Loucy (cell line): ENCODE data around the gene MINDY4.

Experiments used
- H2AFZ ChIP-seq: fragments of 200-600 bp; sonication (generic); 2 replicates; pipeline ENCODE4 v1.6.0; 2016; ENCODE audit warnings: antibody characterized with exemption, mild to moderate bottlenecking, low read length, moderate library complexity
- H3F3A ChIP-seq: fragments of 200-600 bp; 2 replicates; pipeline ENCODE4 v1.6.0; 2016; ENCODE audit warnings: antibody characterized with exemption, low read depth, mild to moderate bottlenecking
- H3K27me3 ChIP-seq: fragments of 200-600 bp; sonication (generic); 2 replicates; pipeline ENCODE4 v1.6.1; 2014; ENCODE audit warnings: low read length, mild to moderate bottlenecking; ENCODE audit not compliant: insufficient read depth, poor library complexity, severe bottlenecking
- H3K36me3 ChIP-seq: fragments of 200-600 bp; sonication (generic); 2 replicates; pipeline ENCODE4 v1.6.1; 2016; ENCODE audit warnings: low read length; ENCODE audit not compliant: insufficient read depth
- H3K4me1 ChIP-seq: fragments of 200-600 bp; sonication (generic); 2 replicates; pipeline ENCODE4 v1.5.1; 2014; ENCODE audit warnings: low read length, mild to moderate bottlenecking; ENCODE audit not compliant: insufficient read depth, poor library complexity, severe bottlenecking
- H3K4me2 ChIP-seq: fragments of 200-600 bp; sonication (generic); 2 replicates; pipeline ENCODE4 v1.6.0; 2014; ENCODE audit warnings: antibody characterized with exemption, low read length, low read depth, mild to moderate bottlenecking; ENCODE audit not compliant: poor library complexity, severe bottlenecking
- H3K4me3 ChIP-seq: fragments of 200-600 bp; sonication (generic); 2 replicates; pipeline ENCODE4 v1.5.1; 2014; ENCODE audit warnings: low read length, mild to moderate bottlenecking, mixed read lengths; ENCODE audit not compliant: poor library complexity, severe bottlenecking
- H3K79me2 ChIP-seq: fragments of 200-600 bp; sonication (generic); 2 replicates; pipeline ENCODE4 v1.6.1; 2014; ENCODE audit warnings: low read length; ENCODE audit not compliant: insufficient read depth
- H3K9ac ChIP-seq: fragments of 200-600 bp; sonication (generic); 2 replicates; pipeline ENCODE4 v1.6.0; 2014; ENCODE audit warnings: mild to moderate bottlenecking, low read depth, low read length, moderate library complexity; ENCODE audit not compliant: poor library complexity, severe bottlenecking
- H3K9me2 ChIP-seq: fragments of 200-600 bp; sonication (generic); replicated peaks from 2 replicates; pipeline ENCODE4 v1.6.1; 2016; ENCODE audit warnings: low read depth, low read length, mixed read lengths
- H3K9me3 ChIP-seq: fragments of 200-600 bp; sonication (generic); 2 replicates; pipeline ENCODE4 v1.6.1; 2014; ENCODE audit warnings: mild to moderate bottlenecking, antibody characterized with exemption, low read length, low read depth; ENCODE audit not compliant: insufficient read depth
- H4K20me1 ChIP-seq: fragments of 200-600 bp; sonication (generic); 2 replicates; pipeline ENCODE4 v1.6.0; 2014; ENCODE audit warnings: antibody characterized with exemption, low read length, mild to moderate bottlenecking; ENCODE audit not compliant: insufficient read depth, poor library complexity, severe bottlenecking
- EZH2phosphoT487 ChIP-seq: fragments of 200-600 bp; IDR thresholded peaks from 2 replicates; pipeline ENCODE4 v1.6.1; 2018; ENCODE audit warnings: antibody characterized with exemption, mild to moderate bottlenecking, moderate library complexity, borderline replicate concordance
- TF ChIP-seq, protein P1 (sequence below): fragments of 200-600 bp; sonication (generic); conservative IDR thresholded peaks from 2 replicates; pipeline ENCODE4 v1.5.1; 2014; ENCODE audit warnings: mild to moderate bottlenecking, antibody characterized with exemption, low read length

Gene MINDY4

DNA sequence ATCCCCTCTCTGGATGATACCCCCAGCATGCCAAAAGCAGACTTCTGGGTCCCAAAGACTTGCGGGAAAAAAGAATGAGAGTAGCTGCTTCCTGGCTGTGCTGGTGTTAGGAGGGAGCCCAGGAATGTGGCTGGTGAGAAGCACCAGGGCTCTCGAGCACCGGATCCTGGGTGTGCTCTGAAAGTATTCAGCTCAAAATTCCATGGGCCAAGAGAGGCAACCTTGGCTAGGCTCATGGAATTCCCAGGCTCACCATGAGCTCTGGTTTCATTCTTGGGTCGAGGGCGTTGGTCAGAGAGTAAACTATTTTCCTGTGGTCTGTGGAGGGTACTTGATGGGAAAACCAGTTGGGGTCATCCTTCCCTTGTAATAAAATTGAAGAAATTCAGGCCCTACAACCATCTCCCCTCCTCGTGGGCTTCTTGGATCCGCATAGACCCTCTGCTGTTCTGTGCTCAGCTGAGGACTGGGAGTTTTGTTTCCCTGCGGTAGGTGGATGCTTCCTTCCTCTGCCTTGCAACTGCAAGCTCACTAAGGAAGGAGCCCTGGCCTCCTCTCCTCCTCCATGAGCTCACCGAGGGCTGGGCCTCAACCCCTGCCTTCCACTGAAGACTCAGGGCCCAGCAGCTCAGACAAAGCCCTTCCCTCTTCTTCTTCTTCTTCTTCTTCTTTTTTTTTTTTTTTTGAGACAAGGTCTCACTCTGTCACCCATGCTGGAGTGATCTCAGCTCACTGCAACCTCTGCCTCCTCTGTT, 106.0 kb downstream of the MINDY4 start:
- Histone ChIP-seq H3K9ac (no peak overlapping the region), H2AFZ (no peak overlapping the region), H3K9me2 (no peaks in the 10 kb centered on the region), H3K36me3 (no peaks in the 10 kb centered on the region), H3K79me2 (no peaks in the 10 kb centered on the region), H3K9me3 (no peaks in the 10 kb centered on the region), H3K4me1 (no peaks in the 10 kb centered on the region), H3K4me3 (no peak overlapping the region), H3F3A (no peaks in the 10 kb centered on the region), H3K27me3 (no peaks in the 10 kb centered on the region), H4K20me1 (no peaks in the 10 kb centered on the region), H3K4me2 (no peak overlapping the region)
- TF ChIP-seq, protein P1, sequence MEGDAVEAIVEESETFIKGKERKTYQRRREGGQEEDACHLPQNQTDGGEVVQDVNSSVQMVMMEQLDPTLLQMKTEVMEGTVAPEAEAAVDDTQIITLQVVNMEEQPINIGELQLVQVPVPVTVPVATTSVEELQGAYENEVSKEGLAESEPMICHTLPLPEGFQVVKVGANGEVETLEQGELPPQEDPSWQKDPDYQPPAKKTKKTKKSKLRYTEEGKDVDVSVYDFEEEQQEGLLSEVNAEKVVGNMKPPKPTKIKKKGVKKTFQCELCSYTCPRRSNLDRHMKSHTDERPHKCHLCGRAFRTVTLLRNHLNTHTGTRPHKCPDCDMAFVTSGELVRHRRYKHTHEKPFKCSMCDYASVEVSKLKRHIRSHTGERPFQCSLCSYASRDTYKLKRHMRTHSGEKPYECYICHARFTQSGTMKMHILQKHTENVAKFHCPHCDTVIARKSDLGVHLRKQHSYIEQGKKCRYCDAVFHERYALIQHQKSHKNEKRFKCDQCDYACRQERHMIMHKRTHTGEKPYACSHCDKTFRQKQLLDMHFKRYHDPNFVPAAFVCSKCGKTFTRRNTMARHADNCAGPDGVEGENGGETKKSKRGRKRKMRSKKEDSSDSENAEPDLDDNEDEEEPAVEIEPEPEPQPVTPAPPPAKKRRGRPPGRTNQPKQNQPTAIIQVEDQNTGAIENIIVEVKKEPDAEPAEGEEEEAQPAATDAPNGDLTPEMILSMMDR, result no peak
- no peak for TF ChIP-seq EZH2phosphoT487

DNA sequence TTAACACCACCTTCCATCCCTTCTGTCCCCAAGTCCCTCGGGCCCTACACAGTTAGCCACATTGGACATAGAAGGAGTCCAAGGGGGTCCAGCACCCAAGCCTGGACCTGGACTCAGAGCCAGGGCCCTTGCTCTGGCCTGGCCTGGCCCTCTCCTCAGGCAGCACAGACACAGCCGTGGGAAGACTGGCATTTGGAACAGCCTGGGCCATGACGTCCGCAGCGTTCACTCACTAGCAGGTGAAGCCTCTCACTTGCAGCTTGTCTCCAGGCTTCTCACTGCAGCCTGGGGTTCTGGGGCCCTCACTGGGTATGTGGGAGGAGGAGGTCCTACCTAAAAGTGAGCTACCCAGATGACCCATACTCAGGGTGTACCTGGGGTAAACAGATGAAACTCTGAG, 106.8 kb downstream of the MINDY4 start:
- H3K27me3 ChIP-seq, result no peaks in the 10 kb centered on the region
- H3F3A ChIP-seq, result no peaks in the 10 kb centered on the region
- no peak overlapping the region for H3K4me3 ChIP-seq
- TF ChIP-seq, protein P1, result no peak
- no peaks in the 10 kb centered on the region for H4K20me1 ChIP-seq
- H2AFZ ChIP-seq, result no peak overlapping the region
- no peak overlapping the region for H3K9ac ChIP-seq
- H3K9me2 ChIP-seq, result no peaks in the 10 kb centered on the region
- no peaks in the 10 kb centered on the region for H3K9me3 ChIP-seq
- no peaks in the 10 kb centered on the region for H3K79me2 ChIP-seq
- H3K4me2 ChIP-seq, result no peak overlapping the region
- no peaks in the 10 kb centered on the region for H3K36me3 ChIP-seq
- H3K4me1 ChIP-seq, result no peaks in the 10 kb centered on the region

DNA sequence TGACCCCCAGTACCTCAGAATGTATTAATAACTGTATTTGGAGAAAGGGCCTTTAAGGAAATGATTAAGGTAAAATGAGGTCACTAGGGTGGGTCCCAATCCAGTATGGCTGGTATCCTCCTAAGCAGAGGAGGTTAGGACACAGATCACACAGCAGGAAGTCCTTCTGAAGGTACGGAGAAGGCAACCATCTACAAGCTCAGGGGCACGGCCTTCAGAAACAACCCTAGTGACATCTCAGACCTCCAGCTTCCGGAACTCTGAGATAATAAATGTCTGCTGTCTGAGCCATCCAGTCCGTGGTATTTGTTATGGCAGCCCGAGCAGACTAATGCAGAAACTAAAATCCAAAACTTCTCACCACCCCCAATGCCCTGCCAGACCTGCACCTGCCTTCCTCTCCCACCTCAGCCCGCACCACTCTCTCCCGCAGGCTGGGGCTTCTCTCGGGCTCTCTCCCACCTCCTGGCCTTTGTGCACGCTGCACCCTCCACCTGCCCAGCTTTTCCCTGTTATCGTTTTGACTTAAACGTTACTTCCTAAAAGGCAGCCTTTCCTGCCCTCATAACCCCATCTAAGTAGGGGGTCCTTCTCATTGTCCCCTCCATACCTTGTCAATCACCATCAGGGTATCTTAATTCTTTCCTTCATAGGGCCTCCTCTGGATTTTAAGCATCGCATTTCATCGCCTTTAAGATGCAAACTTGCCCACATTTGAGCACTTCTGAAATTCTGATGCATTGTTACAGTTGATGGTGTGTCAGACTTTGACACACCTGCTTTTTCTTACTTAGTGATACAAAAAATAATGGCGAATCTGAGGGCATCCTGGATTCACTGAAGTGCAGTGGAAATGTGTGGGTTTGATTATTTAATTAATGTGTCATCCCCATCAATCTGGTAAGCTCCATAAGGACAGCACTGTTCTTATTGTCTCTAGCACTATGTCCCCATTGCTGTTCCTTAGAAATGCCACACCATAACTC, 108.2 kb downstream of the MINDY4 start:
- H3K9me3 ChIP-seq, result no peaks in the 10 kb centered on the region
- no peak overlapping the region for H2AFZ ChIP-seq
- H3K79me2 ChIP-seq, result no peaks in the 10 kb centered on the region
- no peaks in the 10 kb centered on the region for H3K4me1 ChIP-seq
- H3K36me3 ChIP-seq, result no peaks in the 10 kb centered on the region
- no peaks in the 10 kb centered on the region for H3F3A ChIP-seq
- no peaks in the 10 kb centered on the region for H3K9me2 ChIP-seq
- H3K4me3 ChIP-seq, result no peak overlapping the region
- no peak overlapping the region for H3K4me2 ChIP-seq
- no peak for TF ChIP-seq EZH2phosphoT487
- TF ChIP-seq, protein P1, result no peak
- no peak overlapping the region for H3K9ac ChIP-seq
- no peaks in the 10 kb centered on the region for H4K20me1 ChIP-seq
- H3K27me3 ChIP-seq, result no peaks in the 10 kb centered on the region
